Gastroesophageal sphincter (tissue), 3 donors: ENCODE measurements around the gene BHLHE41.

Experiments used
- CTCF ChIP-seq, 4 experiments: fragments of 200-600 bp in 2 of 4; fragments of 450-650 bp in 2 of 4; sonication (generic) in 1 of 4; IDR thresholded peaks; one replicate each; pipeline ENCODE4 v1.5.1; 2017 to 2019; ENCODE audit warnings: antibody characterized with exemption in 4 of 4, mild to moderate bottlenecking in 2 of 4, moderate library complexity in 2 of 4
- EP300 ChIP-seq: sonication (generic); formaldehyde crosslinking; IDR thresholded peaks from one replicate; pipeline ENCODE4 v1.6.1; 2017; ENCODE audit warnings: antibody characterized with exemption, mild to moderate bottlenecking
- POLR2A ChIP-seq, 2 donors: fragments of 450-650 bp; IDR thresholded peaks; one replicate each; pipeline ENCODE4 v1.6.1; 2017; ENCODE audit warnings: antibody characterized with exemption in 2 of 2, mild to moderate bottlenecking in 2 of 2, moderate library complexity in 1 of 2
- POLR2AphosphoS5 ChIP-seq: sonication (generic); formaldehyde crosslinking; IDR thresholded peaks from one replicate; pipeline ENCODE4 v1.6.1; 2017; ENCODE audit warnings: antibody characterized with exemption

GRCh38 chr12:26138860-26139259 is 14.0 kb upstream of the BHLHE41 start:
- TF ChIP-seq CTCF (IDR thresholded peaks at IDR 0.05) = no peak
- TF ChIP-seq POLR2A (IDR thresholded peaks at IDR 0.05) = no peak
- no peak for TF ChIP-seq POLR2AphosphoS5
- TF ChIP-seq EP300 = no peak
